K562 (cell line): ENCODE measurements around the gene OR52A5. TPM values are rescaled to one million over a fixed set of nuclear protein-coding genes. Genes with fewer than 3 reads are reported as not detected.

Source experiments
- ATAC-seq: fragments of 200-7000 bp; cut with Tn5 transposase; 3 replicates; pipeline ENCODE4 v1.9.1; 2020; ENCODE audit warnings: moderate library complexity
- Bru-seq: library from RNA; stranded (reverse); fragments of 400-500 nt; gene quantifications from one replicate; lab custom pipeline; 2021; lab: Mats Ljungman, UMichigan
- BruChase-seq, 2 experiments: library from RNA; stranded (reverse); fragments of 400-500 nt; gene quantifications; one replicate each; lab custom pipeline; 2021; lab: Mats Ljungman, UMichigan
- BruUV-seq: library from RNA; stranded (reverse); fragments of 400-500 nt; replicated peaks from 2 replicates; lab custom pipeline; 2021; lab: Mats Ljungman, UMichigan
- CTCF ChIA-PET: fragments of 300-600 bp; formaldehyde crosslinking; extraction: SDS; loops from one replicate; lab custom pipeline; 2021; ENCODE audit warnings: low intra/inter-chr PET ratio; lab: Yijun Ruan, JAX
- POLR2A ChIA-PET: fragments of 300-600, 350-650 bp; sonication (Branson Sonifier 250); formaldehyde crosslinking; extraction: SDS; loops from one replicate; lab custom pipeline; 2021; ENCODE audit warnings: antibody characterized with exemption, inconsistent platforms; lab: Yijun Ruan, JAX
- DNase-seq, 4 experiments: peaks; one replicate each; pipeline versions ENCODE4 v3.0.0 to v3.0.0-alpha.2; 2011 to 2018; ENCODE audit warnings: low spot score in 3 of 4, mixed read lengths in 3 of 4; ENCODE audit errors: extremely low read depth in 1 of 4
- FAIRE-seq: peaks from 2 replicates; lab custom pipeline; 2011; peaks lifted over from hg19 to GRCh38; lab: Jason Lieb, UNC
- H2AFZ ChIP-seq: 2 replicates; pipeline ENCODE4 v1.6.0; 2011; ENCODE audit warnings: low read depth, low read length, control low read depth, inconsistent platforms
- H3K27ac ChIP-seq: fragments of 200-600 bp; 3 replicates; pipeline ENCODE4 v1.8.0; 2011; ENCODE audit warnings: low read depth, mild to moderate bottlenecking, control low read depth, inconsistent platforms, low read length, moderate library complexity, mixed read lengths; ENCODE audit errors: extremely low read depth
- H3K27me3 ChIP-seq, 2 experiments: fragments of 300-600 bp in 1 of 2; 2 replicates in 1 of 2; 3 replicates in 1 of 2; pipeline versions ENCODE4 v1.6.0 to v1.8.0; 2011; ENCODE audit warnings: inconsistent platforms in 2 of 2, low read length in 2 of 2, mild to moderate bottlenecking in 1 of 2, mixed read lengths in 1 of 2, moderate library complexity in 1 of 2; ENCODE audit not compliant: control insufficient read depth in 2 of 2, insufficient read depth in 2 of 2
- H3K36me3 ChIP-seq: fragments of 300-600 bp; 3 replicates; pipeline ENCODE4 v1.8.0; 2011; ENCODE audit warnings: mild to moderate bottlenecking, low read length, inconsistent platforms; ENCODE audit not compliant: control insufficient read depth, insufficient read depth
- H3K4me1 ChIP-seq, 2 experiments: fragments of 200-600 bp in 1 of 2; replicated peaks in 1 of 2; 2 replicates in 1 of 2; 3 replicates in 1 of 2; pipeline versions ENCODE4 v1.5.1 to v1.8.0; 2011; ENCODE audit warnings: inconsistent platforms in 2 of 2, low read length in 2 of 2, mild to moderate bottlenecking in 1 of 2, mixed read lengths in 1 of 2, moderate library complexity in 1 of 2; ENCODE audit not compliant: control insufficient read depth in 2 of 2, insufficient read depth in 2 of 2
- H3K4me2 ChIP-seq: 2 replicates; pipeline ENCODE4 v1.6.1; 2011; ENCODE audit warnings: low read length, control low read depth, inconsistent platforms, mixed read lengths; ENCODE audit not compliant: insufficient read depth
- H3K4me3 ChIP-seq: fragments of 200-600 bp; sonication (generic), shearing (Covaris generic); 2 replicates; pipeline ENCODE4 v1.5.1; 2016; ENCODE audit warnings: control low read depth, inconsistent platforms
- H3K79me2 ChIP-seq: fragments of 200-600 bp; 3 replicates; pipeline ENCODE4 v1.8.0; 2011; ENCODE audit warnings: low read length, inconsistent platforms; ENCODE audit not compliant: control insufficient read depth, insufficient read depth
- H3K9ac ChIP-seq, 2 experiments: 2 replicates each; pipeline versions ENCODE4 v1.6.0 to v1.6.1; 2011; ENCODE audit warnings: low read depth in 2 of 2, low read length in 2 of 2, control low read depth in 1 of 2, inconsistent platforms in 1 of 2, mild to moderate bottlenecking in 1 of 2, mixed read lengths in 1 of 2; ENCODE audit not compliant: insufficient read depth in 1 of 2
- H3K9me1 ChIP-seq: one replicate; pipeline ENCODE4 v1.6.0; 2011; ENCODE audit warnings: inconsistent platforms, mild to moderate bottlenecking, low read length, moderate library complexity; ENCODE audit not compliant: control insufficient read depth, insufficient read depth
- H3K9me3 ChIP-seq: replicated peaks from 2 replicates; pipeline ENCODE4 v1.5.1; 2011; ENCODE audit warnings: low read depth, low read length, inconsistent platforms; ENCODE audit not compliant: control insufficient read depth, insufficient read depth
- H4K20me1 ChIP-seq: replicated peaks from 2 replicates; pipeline ENCODE4 v1.6.1; 2011; ENCODE audit warnings: low read length, inconsistent platforms, mixed read lengths; ENCODE audit not compliant: control insufficient read depth, insufficient read depth
- CCAR2 ChIP-seq: fragments of 200-400 bp; formaldehyde crosslinking; IDR thresholded peaks from 2 replicates; pipeline ENCODE4 v1.6.1; 2017; ENCODE audit warnings: mild to moderate bottlenecking, low read depth, low read length
- ERF ChIP-seq: fragments of 450-650 bp; formaldehyde crosslinking; IDR thresholded peaks from 2 replicates; pipeline ENCODE4 v1.4.0; 2020; ENCODE audit warnings: mild to moderate bottlenecking, mixed read lengths
- ETV1 ChIP-seq: fragments of 450-650 bp; conservative IDR thresholded peaks from 2 replicates; pipeline ENCODE4 v1.6.1; 2016; ENCODE audit warnings: missing genetic modification characterization, control low read depth, low read depth, missing compliant biosample characterization
- OTX1 ChIP-seq: fragments of 450-650 bp; formaldehyde crosslinking; IDR thresholded peaks from 2 replicates; pipeline ENCODE4 v1.4.0; 2022; ENCODE audit warnings: mild to moderate bottlenecking
- POLR2H ChIP-seq: IDR thresholded peaks from 2 replicates; pipeline ENCODE4 v1.6.1; 2016; ENCODE audit warnings: missing genetic modification characterization, low read depth, mild to moderate bottlenecking, control low read depth, missing compliant biosample characterization, moderate library complexity
- SMC3 ChIP-seq: conservative IDR thresholded peaks from 2 replicates; pipeline ENCODE4 v1.6.1; 2011; ENCODE audit warnings: low read depth, low read length, improper control_type of control experiment; ENCODE audit not compliant: insufficient read depth
- SNIP1 ChIP-seq: fragments of 450-650 bp; IDR thresholded peaks from 2 replicates; pipeline ENCODE4 v1.7.1; 2017; ENCODE audit warnings: low read depth, mild to moderate bottlenecking
- WGBS: fragments of 100-300 bp; shearing (Covaris generic); methylation state at CpG from one replicate; pipeline ENCODE4 v1.1.6; 2016; ENCODE audit warnings: low coverage, mixed read lengths; ENCODE audit not compliant: insufficient coverage; ENCODE audit errors: missing lambda C conversion rate; 5-methylcytosine and 5-hydroxymethylcytosine counted together
- in situ Hi-C: fragments of 300-500 bp; cut with MboI; formaldehyde crosslinking; loops from 4 replicates; pipeline ENCODE4 v1.15.0; 2018; ENCODE audit warnings: inconsistent platforms, mixed read lengths
- intact Hi-C: fragments of 100-400 bp; cut with micrococcal nuclease; formaldehyde crosslinking; loops from 2 replicates; pipeline ENCODE4 v1.14.2; 2022
- long read RNA-seq, 3 experiments: library from polyadenylated mRNA in 2 of 3; library from RNA in 1 of 3; unstranded in 2 of 3; stranded (forward) in 1 of 3; transcript quantifications; one replicate each; pipeline ENCODE4 v2.0.0, GENCODE V29; 2019 to 2022
- polyA minus RNA-seq, 3 experiments: library from RNA; depleted of rRNA, polyadenylated mRNA; stranded (reverse); fragments of >200 nt; gene quantifications; 2 replicates each; pipeline ENCODE4 v1.2.3, GENCODE V29; 2011
- polyA plus RNA-seq, 8 experiments: library from polyadenylated mRNA; depleted of rRNA in 4 of 8; stranded (reverse) in 5 of 8; unstranded in 3 of 8; fragments of >200 nt; fragmentation: Nextera tagmentation in 2 of 8; fragmentation: Illumina TruSeq in 1 of 8; extraction: Ambion mirVana in 2 of 8; extraction: Trizol in 1 of 8; gene quantifications; 2 replicates each; pipeline versions ENCODE4 v1.2.1 to v1.2.3, GENCODE V29; 2011 to 2014; ENCODE audit warnings: inconsistent platforms in 1 of 8, missing spikeins in 1 of 8
- total RNA-seq, 7 experiments: library from RNA; depleted of rRNA in 6 of 7; stranded (reverse); fragments of >200 nt in 6 of 7; fragmentation: Illumina TruSeq in 2 of 7; extraction: Trizol in 2 of 7; gene quantifications; 2 replicates each; pipeline versions ENCODE4 v1.2.1 to v1.2.3, GENCODE V29; 2011 to 2021; ENCODE audit warnings: low replicate concordance in 1 of 7

OR52A5 gene
- 0.07 and 0.12 TPM in 2 replicates for total RNA-seq (2011; cell fraction: chromatin; rRNA removed; ENCODE audit: low replicate concordance)
- total RNA-seq (2011; cell fraction: nucleolus; rRNA removed), result 0.13 TPM in 1 of 2 replicates, not detected in the other
- total RNA-seq (2011; cell fraction: nucleoplasm; rRNA removed), result 0.88 and 1.8 TPM in 2 replicates
- 0.04 TPM in 1 of 2 replicates, not detected in the other for total RNA-seq (2014; rRNA removed)
- total RNA-seq (2014; rRNA removed; fragmentation: Illumina TruSeq; extraction: Trizol), result 0.04 TPM in 1 of 2 replicates, not detected in the other
- not detected in 2 replicates for total RNA-seq (2015; rRNA removed; fragmentation: Illumina TruSeq; extraction: Trizol)
- total RNA-seq (2021), result not detected in 2 replicates
- not detected in 2 replicates for polyA plus RNA-seq (2011; rRNA removed)
- polyA plus RNA-seq (2011; cell fraction: cytosol; rRNA removed), result not detected in 2 replicates
- polyA plus RNA-seq (2011; cell fraction: nucleus; rRNA removed), result not detected in 2 replicates
- 0.08 and 0.73 TPM in 2 replicates for polyA plus RNA-seq (2012)
- polyA plus RNA-seq (2014; fragmentation: Illumina TruSeq; extraction: Trizol), result not detected in 2 replicates
- 1 to 10 TPM in 1 of 2 experiments, under 1 TPM in 1; 0.94 to 1.1 TPM for polyA plus RNA-seq (2014; fragmentation: Nextera tagmentation; extraction: Ambion mirVana)
- not detected in 2 replicates for polyA plus RNA-seq (2014; rRNA removed)
- polyA minus RNA-seq (2011; rRNA and poly(A)+ RNA removed), result 0.03 and 0.07 TPM in 2 replicates
- polyA minus RNA-seq (2011; cell fraction: cytosol; rRNA and poly(A)+ RNA removed), result not detected in 2 replicates
- 0.11 and 0.13 TPM in 2 replicates for polyA minus RNA-seq (2011; cell fraction: nucleus; rRNA and poly(A)+ RNA removed)
- Bru-seq, nascent RNA, result percentile 22 among the genes with signal in this experiment
- BruChase-seq, experiment 1, labeled RNA remaining after a 2-hour chase, result percentile 16 among the genes with signal in this experiment
- BruChase-seq, experiment 2, labeled RNA remaining after a 6-hour chase, result percentile 9 among the genes with signal in this experiment
- long read RNA-seq, experiment 1, partial matches to known transcripts, result 0 of 1 reads
- long read RNA-seq, experiment 1, other reads (novel, unspliced or antisense), result 1 of 1 reads
- long read RNA-seq, experiment 2, result 0 reads
- long read RNA-seq, experiment 3, result 0 reads

DNA sequence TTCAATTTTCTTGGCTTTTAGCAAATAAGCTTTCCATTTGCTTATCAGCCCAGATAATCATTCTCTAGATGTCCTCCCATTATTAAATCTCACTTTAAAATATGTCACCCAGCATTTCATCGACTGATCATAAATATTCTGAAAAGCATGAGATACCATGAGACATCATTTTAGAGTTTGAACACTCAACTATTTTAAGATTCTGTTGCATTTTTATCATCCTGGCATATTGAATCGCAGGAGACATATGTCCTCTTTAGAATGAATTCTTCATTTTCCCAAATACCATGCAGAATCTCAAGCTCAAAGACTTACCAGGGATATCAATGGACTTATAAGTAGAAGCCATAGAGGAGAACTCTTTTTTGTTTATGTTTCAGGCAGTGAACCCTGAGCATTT is at the start of gene OR52A5:
Gene OR52A5 (minus strand): TSS at position 361 of the 400 bp plus-strand sequence. CDS start 5,714 bp downstream, outside the sequence.
- Histone ChIP-seq H3K9me3 (no peaks in the 10 kb centered on the region), H3K36me3 (no peaks in the 10 kb centered on the region), H3K4me3 (no peak within 1 kb of the TSS), H3K27ac (no peak within 1 kb of the TSS), H3K27me3 (no peaks in the 10 kb centered on the region), H2AFZ (no peak within 1 kb of the TSS), H3K4me2 (no peak within 1 kb of the TSS), H3K9ac (no peak within 1 kb of the TSS), H4K20me1 (no peaks in the 10 kb centered on the region), H3K4me1 (peaks cover 3 to 5% of the 10 kb centered on the region in 2 experiments; a peak in 4 of 5 replicates), H3K9me1 (no peaks in the 10 kb centered on the region)
- POLR2A ChIA-PET, result interaction anchor here (0.6 to 1.7 kb wide), 3 partner anchors 9 to 368 kb away, joined by 3 to 6 read pairs (median 4); no protein-coding TSS in a partner anchor
- BruUV-seq, result no TSS peak
- 77% methylated on average over 2 of the region's 2 CpGs for WGBS
- DNase-seq, result no peak
- in situ Hi-C loops, result no loop called here
- no peak for ATAC-seq
- TF ChIP-seq OTX1 (CRISPR knock-in tag) (no peak), SMC3 (no peak), SNIP1 (no peak), POLR2H (tag) (no peak), CCAR2 (no peak), ERF (CRISPR knock-in tag) (no peak), ETV1 (tag) (no peak)
- TF ChIP-seq, all 486 proteins: peak for 0
- FAIRE-seq, result no peak
- no peaks in the 10 kb centered on the region for H3K79me2 ChIP-seq
- CTCF ChIA-PET, result interaction anchor here (0.6 kb wide), 1 partner anchor 15 kb away, joined by 3 read pairs; no protein-coding TSS in a partner anchor
- intact Hi-C loops, result no loop called here
